ENCODE measurements around the gene DEFB129.

The DEFB129 gene

GRCh38 chr20:257419-257818, 30.4 kb downstream of the DEFB129 start, which contains the start of gene DEFB132:
DEFB132 (plus strand) TSS chr20:257724; CDS start chr20:257779, 55 bp downstream.
- no peak for DNase-seq

DNA sequence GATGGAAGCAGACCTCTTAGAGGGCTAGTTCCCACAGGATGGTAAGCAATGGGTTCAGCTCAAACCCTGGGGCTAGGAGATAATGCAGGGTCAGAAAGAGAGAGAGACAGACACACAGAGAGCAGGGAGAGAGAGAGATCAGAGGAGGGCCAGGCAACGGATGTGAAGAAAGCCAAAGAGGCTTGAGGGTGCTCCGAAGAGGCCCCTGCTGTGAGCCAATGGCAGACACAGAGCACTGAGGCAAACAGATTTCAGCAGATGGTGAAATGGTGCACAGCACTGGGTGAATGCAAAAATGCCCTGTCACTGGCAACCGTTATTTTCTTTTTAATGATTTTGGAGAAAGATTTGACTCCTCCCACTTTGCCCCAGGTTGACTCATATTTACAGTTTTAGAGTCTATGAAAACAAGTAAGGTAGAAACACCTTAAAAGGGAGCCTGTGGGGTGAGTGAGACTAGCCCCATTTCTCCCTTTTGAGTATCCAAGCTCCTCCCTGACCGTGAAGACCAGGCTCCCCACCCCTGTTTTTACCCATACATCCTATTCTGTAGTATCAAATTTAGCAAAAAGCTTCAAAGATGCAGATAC, 31.3 kb downstream of the DEFB129 start:
- no peak for DNase-seq

GRCh38 chr20:258963-259362, 31.9 kb downstream of the DEFB129 start:
- no peak for DNase-seq

GRCh38 chr20:259981-260380, 32.9 kb downstream of the DEFB129 start:
- DNase-seq = no peak

DNA sequence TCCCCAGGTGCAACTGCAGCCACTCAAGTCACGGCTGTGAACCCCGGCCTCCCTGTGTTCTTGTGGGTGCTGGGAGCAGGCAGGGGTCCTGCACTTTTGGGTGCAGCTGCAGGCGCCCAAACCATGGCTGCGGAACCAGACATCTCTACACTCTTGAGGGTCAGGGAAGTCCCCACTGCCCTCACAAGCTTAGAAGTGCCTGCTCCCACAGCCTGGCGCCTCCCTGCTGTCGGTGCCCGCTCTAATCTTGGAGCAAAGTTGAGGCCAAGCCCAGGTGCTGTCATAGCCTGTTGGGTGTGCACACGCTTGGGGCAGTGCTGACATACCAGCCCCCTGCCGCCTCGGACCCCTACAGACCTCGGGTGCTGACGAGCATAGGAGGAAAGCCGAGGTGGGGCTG, 36.6 kb downstream of the DEFB129 start:
- DNase-seq = no peak

GRCh38 chr20:266596-267562, 39.8 kb downstream of the DEFB129 start:
- peak; percentile 76 for DNase-seq

- DNase-seq = no peak
Observed at GRCh38 chr20:270517-270916, 43.5 kb downstream of the DEFB129 start.

GRCh38 chr20:271069-271468, 44.0 kb downstream of the DEFB129 start:
- DNase-seq = no peak

DNA sequence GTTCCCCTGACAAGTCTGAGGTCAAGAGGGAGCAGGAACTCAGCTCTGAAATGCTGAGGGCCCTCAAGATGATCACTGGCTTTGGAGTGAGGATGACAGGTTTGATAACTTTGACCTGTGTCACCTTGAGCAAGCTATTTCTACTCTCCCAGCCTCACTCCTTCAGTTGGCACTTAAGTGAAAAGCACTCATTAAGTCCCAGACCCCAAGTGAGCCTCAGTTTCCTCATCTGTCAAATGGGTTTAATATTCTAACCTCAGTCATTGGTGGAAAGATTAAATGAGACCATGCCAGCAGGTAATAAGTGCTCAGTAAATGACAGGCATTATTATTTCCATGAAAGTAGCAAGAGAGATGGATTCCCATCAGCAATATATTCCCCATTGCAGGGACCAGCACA, 44.5 kb downstream of the DEFB129 start:
- no peak for DNase-seq

DNA sequence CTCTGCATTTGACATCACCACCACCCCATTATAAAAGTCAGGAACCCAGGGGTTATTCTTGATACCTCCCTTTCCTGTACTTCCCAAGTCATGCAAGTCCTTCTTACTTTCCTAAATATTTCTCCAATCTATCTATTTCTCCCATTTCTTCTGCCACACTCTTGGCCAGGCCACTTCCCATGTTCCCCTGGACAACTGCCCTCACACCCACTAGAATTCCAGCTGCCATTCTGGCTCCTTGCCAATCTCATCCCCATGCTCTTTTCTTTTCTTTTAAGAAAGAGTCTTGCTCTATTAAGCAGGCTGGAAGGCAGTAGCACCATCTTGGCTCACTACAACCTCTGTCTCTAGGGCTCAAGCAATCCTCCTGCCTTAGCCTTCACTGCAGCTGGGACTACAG, 45.7 kb downstream of the DEFB129 start:
- DNase-seq = no peak

GRCh38 chr20:273884-274283, 46.8 kb downstream of the DEFB129 start:
- DNase-seq = no peak

GRCh38 chr20:275791-276190, 48.7 kb downstream of the DEFB129 start:
- DNase-seq = no peak

DNA sequence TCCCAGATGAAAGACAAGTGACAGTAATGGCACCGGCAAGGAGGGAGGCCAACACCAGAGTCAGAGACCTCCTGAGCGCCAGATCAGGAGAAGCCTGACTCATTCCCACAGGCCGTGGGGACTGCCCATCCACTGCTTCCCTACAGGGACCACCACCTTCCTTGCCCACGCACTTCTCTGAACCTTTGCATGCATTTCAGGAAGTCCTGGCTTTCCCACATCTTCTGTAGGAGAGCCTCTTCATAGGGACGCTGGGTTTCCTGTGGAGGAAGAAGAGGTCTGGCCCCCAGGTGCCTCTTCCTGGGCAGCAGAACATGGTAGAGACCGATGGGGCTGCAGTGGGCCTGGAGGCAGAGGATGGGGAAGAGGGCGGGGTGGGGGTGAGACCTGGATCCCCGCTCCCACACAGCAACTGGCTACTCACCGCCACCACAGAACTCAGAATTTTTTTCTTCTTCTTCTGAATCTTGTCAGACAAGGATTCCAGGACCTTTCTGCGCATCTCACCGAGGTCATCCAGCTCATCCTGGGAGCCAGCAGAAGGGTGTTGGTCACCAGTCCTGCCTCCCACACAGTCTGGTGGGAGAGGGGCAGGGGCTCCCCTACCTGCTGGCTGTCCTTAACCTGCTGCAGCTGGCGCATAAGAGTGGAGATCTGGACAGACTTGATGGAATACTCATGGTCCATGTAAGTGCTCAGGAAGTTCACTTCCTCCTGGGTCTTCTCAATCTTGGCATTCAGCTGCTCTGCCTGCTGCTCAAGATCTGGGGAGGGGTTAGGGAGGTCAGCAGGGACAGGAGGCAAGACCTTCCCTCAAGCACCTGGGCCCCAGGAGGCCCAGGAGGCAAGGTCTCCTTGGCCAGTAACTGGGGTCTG, 49.8 kb downstream of the DEFB129 start:
- DNase-seq = no peak

GRCh38 chr20:277496-277781, 50.4 kb downstream of the DEFB129 start:
- no peak for DNase-seq

DNA sequence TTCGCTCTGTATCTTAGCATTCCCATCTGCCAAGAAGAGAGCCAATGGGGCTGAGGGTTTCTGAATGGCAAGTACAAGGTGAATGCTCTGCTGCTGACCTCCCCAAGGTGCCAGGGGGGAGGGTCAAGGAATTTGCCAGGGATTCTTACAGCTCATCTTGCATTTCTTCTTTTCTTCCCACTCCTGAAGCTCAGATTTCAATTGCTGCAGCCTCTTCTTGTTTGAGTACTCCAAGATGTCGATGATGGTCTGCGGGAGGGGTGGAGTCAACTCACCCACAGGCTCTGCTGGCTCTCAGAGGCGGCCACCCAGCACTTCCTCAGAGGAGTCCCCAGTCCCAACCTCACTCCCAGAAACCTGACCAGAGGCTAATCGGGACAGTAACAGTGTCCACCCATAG, 51.1 kb downstream of the DEFB129 start:
- DNase-seq = no peak

DNA sequence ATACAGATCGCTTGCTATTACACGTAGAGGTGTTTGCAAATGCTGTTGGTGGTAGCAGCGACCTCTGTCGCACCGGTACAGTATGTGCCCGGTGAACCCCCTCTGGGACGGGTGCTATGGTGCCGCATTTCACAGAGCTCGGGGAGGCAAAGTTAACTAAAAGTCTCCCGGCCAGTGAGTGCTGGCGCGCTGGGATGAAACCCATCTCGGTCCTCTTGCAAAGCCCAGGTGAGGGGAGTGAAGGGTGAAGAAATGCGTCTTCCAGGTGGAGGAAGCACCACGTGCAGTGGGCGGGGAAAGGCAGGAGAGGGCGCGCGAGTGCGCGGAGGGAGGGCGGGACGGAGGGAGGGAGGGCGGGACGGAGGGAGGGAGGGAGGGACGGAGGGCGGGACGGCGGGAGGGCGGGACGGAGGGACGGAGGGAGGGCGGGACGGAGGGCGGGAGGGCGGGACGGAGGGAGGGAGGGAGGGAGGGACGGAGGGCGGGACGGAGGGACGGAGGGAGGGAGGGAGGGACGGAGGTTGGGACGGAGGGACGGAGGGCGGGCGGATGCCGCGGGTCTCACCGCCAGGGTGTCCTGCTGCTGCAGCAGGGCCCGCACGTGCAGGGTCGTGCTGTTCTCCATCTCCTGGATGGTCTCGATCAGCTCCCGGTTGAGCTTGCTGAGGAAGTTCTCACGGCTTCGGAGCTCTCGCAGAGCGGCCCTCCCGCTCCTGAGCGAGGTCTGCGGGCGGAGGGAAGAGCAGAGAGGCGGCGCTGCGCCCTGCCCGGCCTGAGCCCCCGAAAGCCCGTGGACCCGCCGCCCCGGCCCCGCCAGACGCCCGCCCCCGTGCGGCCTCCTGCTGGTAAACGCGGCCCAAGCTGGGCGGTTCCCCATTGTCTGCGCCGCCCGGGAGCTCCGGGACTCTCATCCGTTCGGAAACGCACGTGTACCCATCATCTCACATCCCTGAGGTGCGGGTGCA, 51.8 kb downstream of the DEFB129 start:
- no peak for DNase-seq
